GM20000 (cell line): ENCODE results near the gene PPOX.

Source experiments
- DNase-seq: peaks from one replicate; pipeline ENCODE4 v3.0.0; 2012; ENCODE audit warnings: low spot score
- TF ChIP-seq, protein P1 (sequence below): IDR thresholded peaks from 2 replicates; pipeline ENCODE4 v1.5.1; 2012; ENCODE audit warnings: mild to moderate bottlenecking, control low read depth; ENCODE audit errors: extremely low read depth, missing control alignments

PPOX gene

DNA sequence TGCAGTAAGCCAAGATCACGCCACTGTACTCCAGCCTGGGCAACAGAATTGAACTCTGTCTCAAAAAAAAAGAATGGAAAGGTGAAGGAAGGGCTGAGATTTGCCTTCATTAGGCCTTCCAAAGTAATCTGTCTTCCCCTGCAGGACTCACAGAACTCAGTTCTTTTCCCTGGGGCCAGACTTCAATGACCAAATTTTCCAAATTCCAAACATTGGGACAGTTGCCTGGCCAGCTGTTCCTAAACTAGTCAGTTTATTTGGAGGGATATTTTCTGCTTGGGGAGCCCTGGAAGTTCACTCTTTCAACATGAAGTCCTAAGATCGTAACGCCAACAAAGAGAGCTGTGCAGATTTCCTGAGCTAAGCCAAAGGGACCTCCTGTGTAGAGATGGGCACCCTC, 28.3 kb upstream of the PPOX start:
- TF ChIP-seq, protein P1, sequence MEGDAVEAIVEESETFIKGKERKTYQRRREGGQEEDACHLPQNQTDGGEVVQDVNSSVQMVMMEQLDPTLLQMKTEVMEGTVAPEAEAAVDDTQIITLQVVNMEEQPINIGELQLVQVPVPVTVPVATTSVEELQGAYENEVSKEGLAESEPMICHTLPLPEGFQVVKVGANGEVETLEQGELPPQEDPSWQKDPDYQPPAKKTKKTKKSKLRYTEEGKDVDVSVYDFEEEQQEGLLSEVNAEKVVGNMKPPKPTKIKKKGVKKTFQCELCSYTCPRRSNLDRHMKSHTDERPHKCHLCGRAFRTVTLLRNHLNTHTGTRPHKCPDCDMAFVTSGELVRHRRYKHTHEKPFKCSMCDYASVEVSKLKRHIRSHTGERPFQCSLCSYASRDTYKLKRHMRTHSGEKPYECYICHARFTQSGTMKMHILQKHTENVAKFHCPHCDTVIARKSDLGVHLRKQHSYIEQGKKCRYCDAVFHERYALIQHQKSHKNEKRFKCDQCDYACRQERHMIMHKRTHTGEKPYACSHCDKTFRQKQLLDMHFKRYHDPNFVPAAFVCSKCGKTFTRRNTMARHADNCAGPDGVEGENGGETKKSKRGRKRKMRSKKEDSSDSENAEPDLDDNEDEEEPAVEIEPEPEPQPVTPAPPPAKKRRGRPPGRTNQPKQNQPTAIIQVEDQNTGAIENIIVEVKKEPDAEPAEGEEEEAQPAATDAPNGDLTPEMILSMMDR: no peak
- no peak for DNase-seq

DNA sequence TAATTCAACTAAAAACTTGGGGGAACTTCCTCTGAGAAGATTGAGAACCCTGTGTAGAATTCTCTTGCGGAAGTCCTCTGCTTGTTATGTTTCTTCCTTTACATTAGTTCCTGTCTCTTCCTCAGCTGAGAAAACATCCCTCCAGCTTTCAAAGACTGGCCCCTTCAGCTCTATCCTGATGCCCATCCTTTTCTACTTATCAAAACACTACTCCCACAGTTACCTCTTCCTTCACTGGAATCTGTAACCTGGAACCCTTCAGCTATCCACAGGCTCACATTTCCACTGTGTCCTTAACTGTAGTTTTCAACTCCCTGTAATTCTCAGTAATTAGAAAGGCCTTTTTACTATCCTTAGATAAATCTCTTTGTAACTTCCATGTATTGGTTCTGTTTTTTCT, 27.8 kb upstream of the PPOX start:
- TF ChIP-seq, protein P1: no peak
- no peak for DNase-seq

DNA sequence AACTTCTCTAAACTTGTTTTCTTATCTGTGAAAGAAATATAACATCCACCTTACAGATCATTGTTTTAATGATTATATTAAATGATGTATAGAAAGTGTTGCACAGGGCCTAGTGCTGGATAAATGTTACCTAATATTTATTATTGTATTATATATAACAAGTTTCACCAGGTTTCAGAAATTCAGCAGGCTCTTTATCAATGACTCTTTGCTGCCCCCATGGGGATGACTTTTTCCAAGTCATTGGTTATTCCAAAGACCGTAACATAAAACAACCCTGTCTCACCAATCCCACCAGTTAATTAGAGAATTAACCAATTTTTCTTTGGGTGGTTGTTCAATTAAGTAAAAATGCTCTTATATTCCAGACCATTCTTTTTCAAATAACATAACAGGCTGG, 26.5 kb upstream of the PPOX start:
- TF ChIP-seq, protein P1: no peak
- DNase-seq: peak; percentile 69

DNA sequence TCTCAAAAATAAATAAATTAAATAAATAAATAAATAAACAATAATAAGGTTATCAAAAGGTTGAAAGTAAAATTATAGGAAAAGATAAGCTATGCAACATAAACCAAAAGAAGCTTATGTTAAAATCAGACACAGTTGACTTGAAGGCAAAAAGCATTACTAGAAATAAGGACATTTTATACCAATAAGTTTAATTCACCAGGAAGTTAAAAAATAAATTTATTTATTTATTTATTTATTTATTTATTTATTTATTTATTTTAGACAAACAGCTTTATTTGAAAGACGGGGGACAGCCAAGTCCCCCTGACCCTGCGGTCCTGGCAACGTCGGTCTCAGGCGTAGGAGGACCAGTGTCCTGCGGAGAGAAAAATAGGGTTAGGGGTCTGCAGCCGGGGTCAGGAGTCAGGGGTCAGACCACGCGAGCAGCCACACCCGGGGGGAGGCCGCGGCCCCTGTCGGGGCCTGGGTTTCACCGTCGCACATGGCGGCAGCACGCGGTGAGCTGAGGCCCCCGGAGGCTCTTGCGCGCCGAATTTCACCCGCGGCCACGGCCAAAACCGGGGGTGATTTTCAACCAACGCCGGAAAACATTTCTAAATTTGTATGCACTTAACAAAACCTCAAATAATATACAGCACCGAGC, 25.3 kb upstream of the PPOX start:
- TF ChIP-seq, protein P1: no peak
- DNase-seq: no peak

DNA sequence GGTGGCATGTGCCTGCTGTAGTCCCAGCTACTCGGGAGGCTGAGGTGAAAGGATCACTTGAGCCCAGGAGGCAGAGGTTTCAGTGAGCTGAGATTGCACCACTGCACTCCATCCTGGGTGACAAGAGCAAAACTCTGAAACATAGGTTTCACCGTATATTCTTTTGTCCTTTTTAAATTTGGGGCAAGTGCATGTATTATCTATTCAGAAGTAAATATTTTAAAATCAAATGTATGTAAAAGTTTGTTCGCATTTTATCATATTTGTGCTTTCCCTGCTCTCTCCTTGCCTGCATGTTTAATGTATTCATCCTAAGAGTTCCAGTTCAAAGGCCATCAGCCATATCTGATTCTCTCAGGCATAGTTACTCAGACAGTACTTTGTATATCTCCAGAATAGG, 20.4 kb upstream of the PPOX start:
- TF ChIP-seq, protein P1: no peak
- no peak for DNase-seq

DNA sequence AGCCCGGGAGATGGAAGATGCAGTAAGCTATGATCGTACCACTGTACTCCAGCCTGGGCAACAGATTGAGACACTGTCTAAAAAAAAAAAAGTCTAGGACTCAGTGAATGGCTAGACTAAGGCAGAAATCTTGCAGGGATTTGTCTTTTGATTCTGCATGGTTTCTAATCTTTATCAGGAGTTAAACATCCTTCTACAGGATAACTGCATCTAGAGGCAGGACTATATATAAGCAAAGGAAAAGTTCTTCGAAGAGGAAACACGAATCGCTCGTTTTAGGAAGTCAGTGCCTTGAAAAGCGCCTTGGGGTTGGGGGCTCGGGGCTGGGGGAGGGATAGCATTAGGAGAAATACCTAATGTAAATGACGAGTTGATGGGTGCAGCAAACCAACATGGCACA, 13.1 kb upstream of the PPOX start:
- DNase-seq: no peak
- TF ChIP-seq, protein P1: no peak

DNA sequence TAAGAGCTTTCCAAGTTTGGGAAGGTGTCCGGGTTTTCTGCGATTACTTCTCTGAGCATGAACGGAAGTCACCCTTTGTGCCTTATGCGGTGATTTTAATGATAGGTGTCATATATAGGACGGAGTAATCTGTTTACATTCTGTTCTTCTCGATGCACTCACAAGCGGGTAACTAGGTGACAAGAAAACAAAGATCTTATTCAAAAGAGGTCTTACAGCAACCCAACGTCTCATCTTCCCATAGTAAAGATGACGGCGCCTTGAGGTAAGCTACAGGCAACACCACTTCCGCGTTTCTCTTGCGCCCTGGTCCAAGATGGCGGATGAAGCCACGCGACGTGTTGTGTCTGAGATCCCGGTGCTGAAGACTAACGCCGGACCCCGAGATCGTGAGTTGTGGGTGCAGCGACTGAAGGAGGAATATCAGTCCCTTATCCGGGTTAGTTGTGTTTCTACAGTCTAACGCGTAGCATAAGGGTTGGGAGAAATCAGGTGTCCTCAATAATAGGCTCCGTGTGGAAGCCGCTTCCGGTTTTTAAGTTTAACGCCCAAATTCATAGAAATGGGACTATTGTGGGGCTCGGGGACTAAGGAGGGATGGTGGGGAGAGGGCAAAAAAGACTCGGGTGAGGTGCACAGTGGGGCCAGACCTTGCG, 12.4 kb upstream of the PPOX start, which contains the start of gene UFC1:
UFC1 (plus strand) TSS at position 297 of the 656 bp plus-strand sequence; CDS start at position 317, 20 bp downstream.
- peak; percentile 88 for DNase-seq
- TF ChIP-seq, protein P1: no peak
